DOHH2 (cell line): Measurements from ENCODE around the gene DNAJB6.

ENCODE experiments used
- CTCF ChIP-seq: fragments of 200-600 bp; sonication (generic); IDR thresholded peaks from one replicate; pipeline ENCODE4 v1.5.1; 2014; ENCODE audit warnings: antibody characterized with exemption, mild to moderate bottlenecking, low read depth, low read length; ENCODE audit not compliant: poor library complexity, severe bottlenecking
- EZH2phosphoT487 ChIP-seq: fragments of 200-600 bp; sonication (generic); IDR thresholded peaks from 2 replicates; pipeline ENCODE4 v1.6.1; 2017; ENCODE audit warnings: borderline replicate concordance, mild to moderate bottlenecking, antibody characterized with exemption, low read length, moderate library complexity, mixed read lengths

GRCh38 chr7:157426463-157427301, 89.9 kb downstream of the DNAJB6 start:
- TF ChIP-seq CTCF (no peak), EZH2phosphoT487 (no peak)
